ENCODE measurements around the gene PTMA. TPM values are rescaled to one million over a fixed set of nuclear protein-coding genes. Genes with fewer than 3 reads are reported as not detected.
A peak's percentile ranks its signal among the peaks of the same experiment; 100 is the strongest.

Gene PTMA
- total RNA-seq, 1 donor from 2014 or later: 2,102 TPM

GRCh38 chr2:231668981-231669380 is 39.3 kb upstream of the PTMA start:
- no peak overlapping the region for H3K4me3 ChIP-seq
- no peak overlapping the region for H3K27ac ChIP-seq
- Mint-ChIP-seq H3K27me3 (ENCODE audit: insufficient read depth, low read depth) (peaks cover 4% of the 10 kb centered on the region), H3K4me1 (peaks cover 38% of the 10 kb centered on the region), H3K9me3 (no peaks in the 10 kb centered on the region), H3K27ac (no peak overlapping the region), H3K4me3 (no peak overlapping the region), H3K36me3 (no peaks in the 10 kb centered on the region)
- TF ChIP-seq CTCF (IDR thresholded peaks at IDR 0.05): no peak
- peaks cover 40% of the 10 kb centered on the region for H3K4me1 ChIP-seq
- H2AFZ ChIP-seq (replicated peaks): no peak overlapping the region
- no peaks in the 10 kb centered on the region for H3K79me2 ChIP-seq (ENCODE audit: low read depth)
- H4K20me1 ChIP-seq (ENCODE audit: low read depth): no peaks in the 10 kb centered on the region
- H3F3A ChIP-seq (ENCODE audit: low read depth): peaks cover 65% of the 10 kb centered on the region
- no peak for DNase-seq (ENCODE audit: low spot score)
- H3K9me3 ChIP-seq (ENCODE audit: low read depth): no peaks in the 10 kb centered on the region
- H3K27me3 ChIP-seq: no peaks in the 10 kb centered on the region
- H3K4me2 ChIP-seq: no peak overlapping the region
- no peaks in the 10 kb centered on the region for H3K36me3 ChIP-seq
- no peak overlapping the region for H3K9ac ChIP-seq

GRCh38 chr2:231671270-231672050 is 36.9 kb upstream of the PTMA start:
- TF ChIP-seq EZH2 (IDR thresholded peaks at IDR 0.05): no peak
- TF ChIP-seq CTCF (IDR thresholded peaks at IDR 0.05): peak; percentile 9

GRCh38 chr2:231672617-231673347 is 35.5 kb upstream of the PTMA start:
- H2AFZ ChIP-seq (replicated peaks): peak overlapping the region; percentile 76
- DNase-seq (ENCODE audit: low spot score): peak; percentile 73

More at GRCh38 chr2:231671270-231672050, 36.9 kb upstream of the PTMA start:
- Histone ChIP-seq H2AFZ (replicated peaks) (peak overlapping the region; percentile 23), H3K27ac (no peak overlapping the region), H3F3A (ENCODE audit: low read depth) (peaks cover 56% of the 10 kb centered on the region), H3K9me3 (ENCODE audit: low read depth) (no peaks in the 10 kb centered on the region), H3K36me3 (no peaks in the 10 kb centered on the region), H3K4me2 (peak overlapping the region; percentile 6), H3K79me2 (ENCODE audit: low read depth) (no peaks in the 10 kb centered on the region), H4K20me1 (ENCODE audit: low read depth) (no peaks in the 10 kb centered on the region), H3K4me1 (peaks cover 37% of the 10 kb centered on the region), H3K27me3 (no peaks in the 10 kb centered on the region), H3K4me3 (no peak overlapping the region), H3K9ac (no peak overlapping the region)
- Mint-ChIP-seq H3K36me3 (no peaks in the 10 kb centered on the region), H3K9me3 (no peaks in the 10 kb centered on the region), H3K4me3 (peak overlapping the region; percentile 41), H3K27me3 (ENCODE audit: insufficient read depth, low read depth) (peaks cover 2% of the 10 kb centered on the region), H3K4me1 (peaks cover 42% of the 10 kb centered on the region), H3K27ac (no peak overlapping the region)
- DNase-seq (ENCODE audit: low spot score): peak; percentile 34

More at GRCh38 chr2:231672617-231673347, 35.5 kb upstream of the PTMA start:
- Histone ChIP-seq H3K4me1 (peaks cover 37% of the 10 kb centered on the region), H3K4me3 (peak overlapping the region; percentile 9), H3K9ac (no peak overlapping the region), H3K36me3 (no peaks in the 10 kb centered on the region), H3K79me2 (ENCODE audit: low read depth) (no peaks in the 10 kb centered on the region), H4K20me1 (ENCODE audit: low read depth) (no peaks in the 10 kb centered on the region), H3K27ac (peak overlapping the region; percentile 49), H3F3A (ENCODE audit: low read depth) (peaks cover 43% of the 10 kb centered on the region), H3K4me2 (peak overlapping the region; percentile 67), H3K9me3 (ENCODE audit: low read depth) (no peaks in the 10 kb centered on the region), H3K27me3 (no peaks in the 10 kb centered on the region)
- H3K4me3 Mint-ChIP-seq: no peak overlapping the region
- H3K27me3 Mint-ChIP-seq (ENCODE audit: insufficient read depth, low read depth): no peaks in the 10 kb centered on the region
- peaks cover 33% of the 10 kb centered on the region for H3K4me1 Mint-ChIP-seq
- H3K27ac Mint-ChIP-seq: no peak overlapping the region
- peak; percentile 50 for TF ChIP-seq CTCF (IDR thresholded peaks at IDR 0.05)
- no peak for TF ChIP-seq EZH2phosphoT487 (IDR thresholded peaks at IDR 0.05)
- TF ChIP-seq EZH2 (IDR thresholded peaks at IDR 0.05): no peak
- H3K36me3 Mint-ChIP-seq: no peaks in the 10 kb centered on the region
- no peaks in the 10 kb centered on the region for H3K9me3 Mint-ChIP-seq
